Measurements from ENCODE around the gene TBC1D5.

Gene TBC1D5

GRCh38 chr3:17770682-17771081 is 28.3 kb upstream of the TBC1D5 start:
- Histone ChIP-seq H3K36me3 (ENCODE audit: control insufficient read depth, insufficient read depth, low read length) (no peaks in the 10 kb centered on the region), H3K27me3 (ENCODE audit: control insufficient read depth, insufficient read depth, low read length) (no peaks in the 10 kb centered on the region), H3K9me3 (ENCODE audit: control insufficient read depth, low read length) (no peaks in the 10 kb centered on the region), H3K4me1 (ENCODE audit: control insufficient read depth, insufficient read depth, low read length) (no peaks in the 10 kb centered on the region), H3K9ac (ENCODE audit: low read length) (no peak overlapping the region), H3K4me3 (ENCODE audit: low read length) (no peak overlapping the region)

DNA sequence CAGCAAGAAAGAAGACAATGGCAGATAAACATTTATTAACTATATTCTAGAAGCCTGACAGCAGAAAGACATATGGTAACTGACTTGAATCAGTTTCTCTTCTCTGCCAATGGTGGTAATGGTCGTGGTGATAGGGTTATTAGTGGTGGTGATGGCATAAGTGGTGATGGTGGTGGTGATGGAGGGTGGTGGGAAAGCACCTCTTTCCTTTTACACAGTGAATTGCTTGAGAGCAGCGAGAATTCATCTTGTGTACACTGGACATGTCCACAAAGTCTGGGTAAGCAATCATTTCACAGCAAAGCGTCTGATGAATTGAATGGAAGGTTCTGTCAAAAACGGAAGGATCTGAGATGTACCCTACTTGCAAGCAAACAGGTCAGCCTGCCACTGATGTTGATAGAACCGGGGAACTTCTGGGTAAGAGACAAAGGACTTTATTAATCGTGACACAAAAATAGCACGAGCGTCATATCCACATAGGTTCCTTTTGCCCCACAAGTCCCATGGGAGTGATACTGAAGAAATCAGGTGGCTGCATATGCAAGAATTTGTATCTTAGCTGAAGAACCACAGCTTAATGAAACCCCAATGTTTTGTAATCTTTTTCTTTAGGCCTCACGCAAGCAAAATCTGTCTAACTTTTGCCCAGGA is 23.5 kb upstream of the TBC1D5 start:
- no peak overlapping the region for H3K9ac ChIP-seq (ENCODE audit: low read length)
- no peaks in the 10 kb centered on the region for H3K27me3 ChIP-seq (ENCODE audit: control insufficient read depth, insufficient read depth, low read length)
- H3K9me3 ChIP-seq (ENCODE audit: control insufficient read depth, low read length), result no peaks in the 10 kb centered on the region
- H3K36me3 ChIP-seq (ENCODE audit: control insufficient read depth, insufficient read depth, low read length), result no peaks in the 10 kb centered on the region
- H3K4me1 ChIP-seq (ENCODE audit: control insufficient read depth, insufficient read depth, low read length), result no peaks in the 10 kb centered on the region
- no peak overlapping the region for H3K4me3 ChIP-seq (ENCODE audit: low read length)

GRCh38 chr3:17761563-17761962 is 19.1 kb upstream of the TBC1D5 start:
- no peak overlapping the region for H3K9ac ChIP-seq (ENCODE audit: low read length)
- no peak overlapping the region for H3K4me3 ChIP-seq (ENCODE audit: low read length)
- H3K36me3 ChIP-seq (ENCODE audit: control insufficient read depth, insufficient read depth, low read length), result no peaks in the 10 kb centered on the region
- H3K9me3 ChIP-seq (ENCODE audit: control insufficient read depth, low read length), result no peaks in the 10 kb centered on the region
- no peaks in the 10 kb centered on the region for H3K4me1 ChIP-seq (ENCODE audit: control insufficient read depth, insufficient read depth, low read length)
- no peaks in the 10 kb centered on the region for H3K27me3 ChIP-seq (ENCODE audit: control insufficient read depth, insufficient read depth, low read length)

DNA sequence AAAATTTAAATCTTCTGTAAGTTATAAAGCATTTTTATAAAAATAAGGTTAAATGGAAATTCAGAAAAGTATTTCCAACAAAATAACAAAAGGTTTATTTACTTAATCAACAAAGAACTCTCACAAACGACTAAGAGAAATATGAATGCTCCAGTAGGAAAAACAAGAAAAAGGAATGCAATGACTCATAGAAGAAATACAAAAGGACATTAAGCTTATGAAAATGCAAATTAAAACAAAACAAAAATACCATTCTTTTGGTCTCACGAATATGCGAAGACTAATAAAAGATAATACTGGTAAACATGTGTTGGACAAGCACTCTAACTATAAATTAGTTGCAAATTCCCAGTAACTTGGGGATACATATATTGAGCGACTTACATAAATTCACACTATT is 17.5 kb upstream of the TBC1D5 start:
- Histone ChIP-seq H3K36me3 (ENCODE audit: control insufficient read depth, insufficient read depth, low read length) (no peaks in the 10 kb centered on the region), H3K4me3 (ENCODE audit: low read length) (no peak overlapping the region), H3K9ac (ENCODE audit: low read length) (no peak overlapping the region), H3K27me3 (ENCODE audit: control insufficient read depth, insufficient read depth, low read length) (no peaks in the 10 kb centered on the region), H3K9me3 (ENCODE audit: control insufficient read depth, low read length) (no peaks in the 10 kb centered on the region), H3K4me1 (ENCODE audit: control insufficient read depth, insufficient read depth, low read length) (no peaks in the 10 kb centered on the region)

DNA sequence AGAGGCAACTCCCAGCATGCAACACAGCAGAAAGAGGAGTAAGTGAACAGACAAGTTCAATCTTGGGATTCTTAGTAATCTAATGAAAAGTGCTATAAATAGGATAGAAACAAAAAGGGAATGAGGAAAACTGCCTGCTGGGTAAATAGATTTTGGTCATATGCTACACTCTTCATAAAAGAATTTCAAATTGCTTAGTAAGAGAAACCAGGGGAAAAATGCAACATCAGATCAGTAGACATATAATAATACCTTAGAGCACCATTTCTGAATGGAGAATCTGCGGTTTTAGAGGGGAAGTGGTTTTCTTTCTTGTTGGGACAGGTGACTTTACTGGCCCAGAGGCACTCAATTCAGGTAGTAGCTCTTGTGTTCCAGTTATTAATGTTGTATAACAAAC is 13.4 kb upstream of the TBC1D5 start:
- H3K36me3 ChIP-seq (ENCODE audit: control insufficient read depth, insufficient read depth, low read length), result no peaks in the 10 kb centered on the region
- no peaks in the 10 kb centered on the region for H3K27me3 ChIP-seq (ENCODE audit: control insufficient read depth, insufficient read depth, low read length)
- H3K4me3 ChIP-seq (ENCODE audit: low read length), result no peak overlapping the region
- H3K4me1 ChIP-seq (ENCODE audit: control insufficient read depth, insufficient read depth, low read length), result peaks cover 8% of the 10 kb centered on the region
- H3K9ac ChIP-seq (ENCODE audit: low read length), result no peak overlapping the region
- no peaks in the 10 kb centered on the region for H3K9me3 ChIP-seq (ENCODE audit: control insufficient read depth, low read length)

- Histone ChIP-seq H3K9me3 (ENCODE audit: control insufficient read depth, low read length) (no peaks in the 10 kb centered on the region), H3K27me3 (ENCODE audit: control insufficient read depth, insufficient read depth, low read length) (no peaks in the 10 kb centered on the region), H3K4me1 (ENCODE audit: control insufficient read depth, insufficient read depth, low read length) (peaks cover 8% of the 10 kb centered on the region), H3K9ac (ENCODE audit: low read length) (no peak overlapping the region), H3K4me3 (ENCODE audit: low read length) (no peak overlapping the region), H3K36me3 (ENCODE audit: control insufficient read depth, insufficient read depth, low read length) (no peaks in the 10 kb centered on the region)
Observed at GRCh38 chr3:17753632-17753992, 11.2 kb upstream of the TBC1D5 start.

GRCh38 chr3:17752876-17753631 is 10.6 kb upstream of the TBC1D5 start:
- H3K9ac ChIP-seq (ENCODE audit: low read length), result no peak overlapping the region
- H3K27me3 ChIP-seq (ENCODE audit: control insufficient read depth, insufficient read depth, low read length), result no peaks in the 10 kb centered on the region
- H3K36me3 ChIP-seq (ENCODE audit: control insufficient read depth, insufficient read depth, low read length), result no peaks in the 10 kb centered on the region
- H3K9me3 ChIP-seq (ENCODE audit: control insufficient read depth, low read length), result no peaks in the 10 kb centered on the region
- peaks cover 8% of the 10 kb centered on the region for H3K4me1 ChIP-seq (ENCODE audit: control insufficient read depth, insufficient read depth, low read length)
- no peak overlapping the region for H3K4me3 ChIP-seq (ENCODE audit: low read length)

DNA sequence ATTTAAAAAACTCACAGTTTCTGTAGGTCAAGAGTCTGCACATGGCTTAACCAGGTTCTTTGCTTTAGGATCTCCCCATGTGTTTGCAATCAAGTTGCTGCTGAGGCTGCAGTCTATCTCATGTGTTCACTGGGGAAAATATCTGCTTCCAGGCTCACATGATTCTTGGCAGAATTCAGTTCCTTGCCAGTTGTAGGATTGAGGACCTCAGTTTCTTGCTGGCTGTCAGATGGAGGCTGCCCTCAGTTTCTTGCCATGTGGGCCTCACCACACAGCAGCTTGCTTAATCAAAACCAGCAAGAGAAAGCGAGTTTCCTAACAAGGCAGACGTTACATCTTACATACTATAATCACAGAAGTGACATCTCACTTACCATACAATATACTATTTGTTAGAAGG is 10.0 kb upstream of the TBC1D5 start:
- H3K9ac ChIP-seq (ENCODE audit: low read length), result no peak overlapping the region

GRCh38 chr3:17749705-17750293 is 7.4 kb upstream of the TBC1D5 start:
- Histone ChIP-seq H3K36me3 (ENCODE audit: control insufficient read depth, insufficient read depth, low read length) (no peaks in the 10 kb centered on the region), H3K27me3 (ENCODE audit: control insufficient read depth, insufficient read depth, low read length) (no peaks in the 10 kb centered on the region), H3K9me3 (ENCODE audit: control insufficient read depth, low read length) (no peaks in the 10 kb centered on the region), H3K4me1 (ENCODE audit: control insufficient read depth, insufficient read depth, low read length) (peaks cover 8% of the 10 kb centered on the region), H3K9ac (ENCODE audit: low read length) (no peak overlapping the region), H3K4me3 (ENCODE audit: low read length) (no peak overlapping the region)

More for the DNA sequence above, 10.0 kb upstream of the TBC1D5 start:
- H3K27me3 ChIP-seq (ENCODE audit: control insufficient read depth, insufficient read depth, low read length), result no peaks in the 10 kb centered on the region
- H3K4me1 ChIP-seq (ENCODE audit: control insufficient read depth, insufficient read depth, low read length), result peaks cover 8% of the 10 kb centered on the region
- no peaks in the 10 kb centered on the region for H3K36me3 ChIP-seq (ENCODE audit: control insufficient read depth, insufficient read depth, low read length)
- no peaks in the 10 kb centered on the region for H3K9me3 ChIP-seq (ENCODE audit: control insufficient read depth, low read length)
- H3K4me3 ChIP-seq (ENCODE audit: low read length), result no peak overlapping the region

GRCh38 chr3:17749281-17749680 is 6.8 kb upstream of the TBC1D5 start:
- Histone ChIP-seq H3K27me3 (ENCODE audit: control insufficient read depth, insufficient read depth, low read length) (no peaks in the 10 kb centered on the region), H3K4me3 (ENCODE audit: low read length) (no peak overlapping the region), H3K4me1 (ENCODE audit: control insufficient read depth, insufficient read depth, low read length) (peaks cover 8% of the 10 kb centered on the region), H3K36me3 (ENCODE audit: control insufficient read depth, insufficient read depth, low read length) (no peaks in the 10 kb centered on the region), H3K9me3 (ENCODE audit: control insufficient read depth, low read length) (no peaks in the 10 kb centered on the region), H3K9ac (ENCODE audit: low read length) (no peak overlapping the region)

DNA sequence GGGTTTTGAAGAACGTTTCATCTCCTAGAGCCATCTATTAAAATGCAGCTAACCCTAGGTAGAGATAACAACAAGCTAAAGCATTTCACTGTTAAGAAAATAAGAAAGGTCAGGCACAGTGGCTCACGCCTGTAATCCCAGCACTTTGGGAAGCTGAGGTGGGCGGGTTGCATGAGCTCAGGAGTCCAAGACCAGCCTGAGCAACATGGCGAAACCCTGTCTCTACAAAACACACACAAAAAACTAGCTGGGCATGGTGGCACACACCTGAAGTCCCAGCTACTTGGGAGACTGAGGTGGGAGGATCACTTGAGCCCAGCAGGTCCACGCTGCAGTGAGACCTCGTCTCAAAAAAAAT is 5.4 kb upstream of the TBC1D5 start:
- Histone ChIP-seq H3K9me3 (ENCODE audit: control insufficient read depth, low read length) (no peaks in the 10 kb centered on the region), H3K36me3 (ENCODE audit: control insufficient read depth, insufficient read depth, low read length) (no peaks in the 10 kb centered on the region), H3K27me3 (ENCODE audit: control insufficient read depth, insufficient read depth, low read length) (no peaks in the 10 kb centered on the region), H3K9ac (ENCODE audit: low read length) (no peak overlapping the region), H3K4me3 (ENCODE audit: low read length) (no peak overlapping the region), H3K4me1 (ENCODE audit: control insufficient read depth, insufficient read depth, low read length) (peaks cover 5% of the 10 kb centered on the region)

DNA sequence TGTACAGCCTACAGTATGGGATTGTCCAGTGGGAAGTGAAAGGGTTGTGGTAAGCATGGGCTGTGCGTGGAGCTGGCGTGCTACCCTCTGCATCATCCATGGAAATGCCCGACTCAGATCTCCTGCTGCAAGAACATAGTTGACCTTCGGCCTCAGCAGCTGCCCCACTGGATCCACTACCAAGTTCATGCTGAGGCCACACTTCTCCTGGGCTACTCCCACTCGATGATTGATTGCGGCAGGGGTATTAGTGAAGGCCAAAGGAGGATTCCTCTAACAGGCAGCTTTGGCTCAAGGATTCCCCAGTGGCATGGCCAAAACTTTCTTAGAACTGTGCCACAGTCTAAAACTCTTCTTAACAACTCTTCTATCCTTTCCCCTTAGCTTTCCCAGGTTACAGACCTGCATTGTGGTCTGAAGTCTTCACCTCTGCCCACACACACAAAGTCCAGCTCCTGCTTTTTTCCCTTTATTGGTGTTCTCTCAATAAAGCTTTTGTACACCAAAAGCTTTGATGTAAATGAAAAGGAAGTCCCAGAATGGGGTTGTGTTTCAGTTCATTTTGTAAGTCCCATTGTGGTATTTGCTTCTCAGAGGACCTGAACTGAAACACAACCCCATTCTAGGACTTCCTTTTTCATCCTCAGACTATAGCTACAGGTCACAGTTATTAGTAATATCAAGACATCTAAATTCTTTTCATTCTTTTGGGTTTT is 4.9 kb upstream of the TBC1D5 start:
- Histone ChIP-seq H3K27me3 (ENCODE audit: control insufficient read depth, insufficient read depth, low read length) (no peaks in the 10 kb centered on the region), H3K36me3 (ENCODE audit: control insufficient read depth, insufficient read depth, low read length) (no peaks in the 10 kb centered on the region), H3K9me3 (ENCODE audit: control insufficient read depth, low read length) (no peaks in the 10 kb centered on the region), H3K4me1 (ENCODE audit: control insufficient read depth, insufficient read depth, low read length) (peaks cover 5% of the 10 kb centered on the region), H3K4me3 (ENCODE audit: low read length) (no peak overlapping the region), H3K9ac (ENCODE audit: low read length) (no peak overlapping the region)
